GM12878 (cell line): ENCODE data around the gene CLDN5. TPM values are rescaled to one million over a fixed set of nuclear protein-coding genes. Genes with fewer than 3 reads are reported as not detected.

Experiments used
- ATAC-seq: fragments of 200-7000 bp; cut with Tn5 transposase; 3 replicates; pipeline ENCODE4 v1.9.1; 2020; ENCODE audit warnings: mild to moderate bottlenecking, moderate library complexity
- BruUV-seq: library from RNA; stranded (reverse); fragments of 400-500 nt; replicated peaks from 2 replicates; lab custom pipeline; 2021; lab: Mats Ljungman, UMichigan
- CTCF ChIA-PET: fragments of 300-600 bp; sonication (Branson Sonifier 250); formaldehyde crosslinking; extraction: SDS; loops from one replicate; lab custom pipeline; 2021; ENCODE audit warnings: inconsistent platforms; lab: Yijun Ruan, JAX
- POLR2A ChIA-PET: fragments of 350-600 bp; formaldehyde crosslinking; extraction: SDS; loops from one replicate; lab custom pipeline; 2021; ENCODE audit warnings: inconsistent platforms; lab: Charles Lee
- RAD21 ChIA-PET: fragments of 300-600 bp; sonication (Branson Sonifier 250); formaldehyde crosslinking; loops from one replicate; lab custom pipeline; 2023; ENCODE audit warnings: antibody characterized with exemption; ENCODE audit not compliant: unreplicated experiment; lab: Charles Lee
- SMC1A ChIA-PET: fragments of 300-600 bp; sonication (Branson Sonifier 250); formaldehyde crosslinking; loops from one replicate; lab custom pipeline; 2023; ENCODE audit not compliant: unreplicated experiment, uncharacterized antibody; lab: Charles Lee
- DNase-seq: peaks from one replicate; pipeline ENCODE4 v3.0.0-alpha.2; 2011; ENCODE audit warnings: low read depth, low spot score
- FAIRE-seq: peaks from 3 replicates; lab custom pipeline; 2011; peaks lifted over from hg19 to GRCh38; lab: Jason Lieb, UNC
- H2AFZ ChIP-seq: 2 replicates; pipeline ENCODE4 v1.6.0; 2011; ENCODE audit warnings: low read depth, low read length, control low read depth; ENCODE audit not compliant: control insufficient read depth
- H3K27ac ChIP-seq: 2 replicates; pipeline ENCODE4 v1.5.1; 2011; ENCODE audit warnings: control low read depth; ENCODE audit not compliant: control insufficient read depth, insufficient read depth
- H3K27me3 ChIP-seq, 2 experiments: replicated peaks in 1 of 2; 2 replicates each; pipeline versions ENCODE4 v1.6.0 to v1.6.1; 2011; ENCODE audit warnings: low read length in 1 of 2; ENCODE audit not compliant: control insufficient read depth in 2 of 2, insufficient read depth in 2 of 2
- H3K36me3 ChIP-seq, 2 experiments: 2 replicates each; pipeline ENCODE4 v1.5.1; 2011; ENCODE audit warnings: low read length in 1 of 2; ENCODE audit not compliant: control insufficient read depth in 2 of 2, insufficient read depth in 2 of 2
- H3K4me1 ChIP-seq: 2 replicates; pipeline ENCODE4 v1.6.1; 2011; ENCODE audit warnings: mild to moderate bottlenecking, low read length, moderate library complexity, mixed read lengths; ENCODE audit not compliant: control insufficient read depth, insufficient read depth
- H3K4me2 ChIP-seq: 2 replicates; pipeline ENCODE4 v1.6.0; 2011; ENCODE audit warnings: control low read depth; ENCODE audit not compliant: control insufficient read depth, insufficient read depth
- H3K4me3 ChIP-seq: fragments of 200-600 bp; sonication (generic); 2 replicates; pipeline ENCODE4 v1.5.1; 2016
- H3K79me2 ChIP-seq: 2 replicates; pipeline ENCODE4 v1.6.0; 2011; ENCODE audit warnings: low read length; ENCODE audit not compliant: control insufficient read depth, insufficient read depth
- H3K9ac ChIP-seq: 2 replicates; pipeline ENCODE4 v1.8.0; 2011; ENCODE audit warnings: low read length, control low read depth, mixed read lengths; ENCODE audit not compliant: control insufficient read depth, insufficient read depth
- H3K9me3 ChIP-seq: replicated peaks from 3 replicates; pipeline ENCODE4 v1.5.1; 2011; ENCODE audit warnings: mild to moderate bottlenecking, low read length; ENCODE audit not compliant: control insufficient read depth, insufficient read depth
- H4K20me1 ChIP-seq: 2 replicates; pipeline ENCODE4 v1.6.0; 2011; ENCODE audit not compliant: control insufficient read depth, insufficient read depth
- CHD1 ChIP-seq: IDR thresholded peaks from 2 replicates; pipeline ENCODE4 v1.6.1; 2012; ENCODE audit warnings: low read depth, low read length, improper control_type of control experiment
- JUNB ChIP-seq: IDR thresholded peaks from 2 replicates; pipeline ENCODE4 v1.6.1; 2016; ENCODE audit warnings: antibody characterized with exemption, mild to moderate bottlenecking
- NFIC ChIP-seq: IDR thresholded peaks from 2 replicates; pipeline ENCODE4 v1.6.1; 2012; ENCODE audit warnings: low read depth, mild to moderate bottlenecking, inconsistent platforms, low read length, moderate library complexity
- NR2C2 ChIP-seq: IDR thresholded peaks from 2 replicates; pipeline ENCODE4 v1.6.1; 2011; ENCODE audit warnings: borderline replicate concordance, low read depth; ENCODE audit not compliant: control insufficient read depth, insufficient read length
- RELA ChIP-seq: fragments of 450-650 bp; IDR thresholded peaks from 2 replicates; pipeline ENCODE4 v1.8.0; 2014; ENCODE audit warnings: borderline replicate concordance; ENCODE audit not compliant: partially characterized antibody
- RFX5 ChIP-seq: IDR thresholded peaks from 2 replicates; pipeline ENCODE4 v1.6.1; 2011; ENCODE audit warnings: low read depth, low read length, improper control_type of control experiment
- ZBED1 ChIP-seq: IDR thresholded peaks from 2 replicates; pipeline ENCODE4 v1.6.1; 2016; ENCODE audit warnings: borderline replicate concordance
- ZNF592 ChIP-seq: fragments of 450-650 bp; IDR thresholded peaks from 2 replicates; pipeline ENCODE4 v1.6.1; 2017; ENCODE audit warnings: mild to moderate bottlenecking, moderate library complexity
- WGBS: methylation state at CpG from one replicate; pipeline ENCODE4 v1.1.6; 2016; ENCODE audit warnings: low lambda C conversion rate; ENCODE audit not compliant: insufficient replicate concordance, insufficient coverage; ENCODE audit errors: missing lambda C conversion rate; 5-methylcytosine and 5-hydroxymethylcytosine counted together
- in situ Hi-C: fragments of 300-500 bp; cut with MboI; formaldehyde crosslinking; loops from 9 replicates; pipeline ENCODE4 v1.14.3; 2018; ENCODE audit warnings: mixed read lengths
- intact Hi-C: fragments of 100-400 bp; cut with micrococcal nuclease; formaldehyde crosslinking; loops from one replicate; pipeline ENCODE4 v1.14.2; 2022; ENCODE audit not compliant: unreplicated experiment
- polyA plus RNA-seq, 11 experiments: library from polyadenylated mRNA; depleted of rRNA in 4 of 11; unstranded in 6 of 11; stranded (reverse) in 5 of 11; fragments of >200 nt; fragmentation: Nextera tagmentation in 4 of 11; fragmentation: Illumina TruSeq in 1 of 11; extraction: Ambion mirVana in 4 of 11; extraction: Trizol in 1 of 11; gene quantifications; 1 replicate in 1 of 11; 2 replicates in 10 of 11; pipeline versions ENCODE4 v1.2.1 to v1.2.3, GENCODE V29; 2011 to 2016; ENCODE audit warnings: inconsistent platforms in 2 of 11, missing spikeins in 2 of 11, low read depth in 1 of 11
- total RNA-seq, 4 experiments: library from RNA; depleted of rRNA in 3 of 4; stranded (reverse); fragments of >200 nt in 3 of 4; fragmentation: Illumina TruSeq in 1 of 4; extraction: Trizol in 1 of 4; gene quantifications; 2 replicates each; pipeline versions ENCODE4 v1.2.1 to v1.2.3, GENCODE V29; 2013 to 2021

CLDN5 gene
- total and polyA plus RNA-seq, 10 of the 15 experiments (the other 5 are each of a cell fraction or from before 2014, with no cell fraction given), result 0.15 TPM; not detected in 9

GRCh38 chr22:19520007-19520406 is 4.2 kb downstream of the CLDN5 start:
- TF ChIP-seq ZNF592, result no peak
- TF ChIP-seq NR2C2, result no peak
- TF ChIP-seq RFX5, result no peak
- TF ChIP-seq RELA, result no peak
- TF ChIP-seq NFIC, result no peak
- TF ChIP-seq JUNB, result no peak
- no peak for TF ChIP-seq CHD1
- TF ChIP-seq ZBED1, result no peak
- ChIA-PET SMC1A (no interaction called here), POLR2A (no interaction called here), RAD21 (no interaction called here), CTCF (no interaction called here)
- Histone ChIP-seq H3K27me3 (peaks cover 0 to 2% of the 10 kb centered on the region in 2 experiments; a peak in 2 of 4 replicates), H3K36me3 (peaks cover 2 to 15% of the 10 kb centered on the region in 2 experiments; a peak in 3 of 4 replicates), H3K4me3 (no peak overlapping the region), H3K9me3 (no peaks in the 10 kb centered on the region), H3K27ac (no peak overlapping the region), H4K20me1 (no peaks in the 10 kb centered on the region), H3K79me2 (no peaks in the 10 kb centered on the region), H3K4me1 (no peaks in the 10 kb centered on the region), H3K9ac (no peak overlapping the region), H2AFZ (no peak overlapping the region), H3K4me2 (no peak overlapping the region)
- in situ Hi-C loops (no loop called here), intact Hi-C loops (no loop called here)
- no peak for ATAC-seq
- BruUV-seq, result no TSS peak
- WGBS, result 92% methylated on average over 6 of the region's 6 CpGs
- no peak for DNase-seq
- no peak for FAIRE-seq
